Heart right ventricle (tissue), 16 donors: ENCODE data around the gene ADAM10. TPM values are rescaled to one million over a fixed set of nuclear protein-coding genes. Genes with fewer than 3 reads are reported as not detected.

Experiments
- ATAC-seq, 8 donors: fragments of 200-7000 bp; cut with Tn5 transposase; one replicate each; pipeline ENCODE4 v1.9.1; 2020; ENCODE audit warnings: mild to moderate bottlenecking in 8 of 8, moderate library complexity in 8 of 8, moderate number of reproducible peaks in 1 of 8
- DNase-seq, 2 donors: peaks; one replicate each; pipeline ENCODE4 v3.0.0-alpha.2; 2020
- H3K27ac ChIP-seq, 10 donors: fragments of 200-600 bp; sonication (generic) in 2 of 10; one replicate each; pipeline versions ENCODE4 v1.5.0 to v1.8.0; 2020 to 2022; ENCODE audit warnings: mild to moderate bottlenecking in 3 of 10
- H3K27me3 ChIP-seq, 7 donors: fragments of 200-600 bp; one replicate each; pipeline ENCODE4 v1.8.0; 2021 to 2022; ENCODE audit warnings: mild to moderate bottlenecking in 2 of 7
- H3K36me3 ChIP-seq, 9 donors: fragments of 200-600 bp; sonication (generic) in 1 of 9; one replicate each; pipeline versions ENCODE4 v1.5.0 to v1.8.0; 2020 to 2022; ENCODE audit warnings: mild to moderate bottlenecking in 2 of 9
- H3K4me1 ChIP-seq, 9 donors: fragments of 200-600 bp; sonication (generic) in 1 of 9; one replicate each; pipeline versions ENCODE4 v1.5.0 to v1.8.0; 2020 to 2022; ENCODE audit warnings: mild to moderate bottlenecking in 4 of 9
- H3K4me3 ChIP-seq, 10 donors: fragments of 200-600 bp; sonication (generic) in 2 of 10; one replicate each; pipeline versions ENCODE4 v1.5.0 to v1.8.0; 2020 to 2022; ENCODE audit warnings: mild to moderate bottlenecking in 7 of 10, moderate library complexity in 2 of 10
- H3K9me3 ChIP-seq, 11 donors: fragments of 200-600 bp in 10 of 11; sonication (generic) in 2 of 11; one replicate each; pipeline versions ENCODE4 v1.5.0 to v1.8.0; 2013 to 2022; ENCODE audit warnings: mild to moderate bottlenecking in 2 of 11, control low read depth in 1 of 11, moderate library complexity in 1 of 11
- CTCF ChIP-seq, 9 donors: fragments of 200-600 bp; sonication (generic) in 2 of 9; IDR thresholded peaks; one replicate each; pipeline versions ENCODE4 v1.5.0 to v1.8.0; 2021 to 2022; ENCODE audit warnings: antibody characterized with exemption in 9 of 9, mild to moderate bottlenecking in 5 of 9, moderate library complexity in 1 of 9
- WGBS, 2 donors: extraction: QIAGEN DNeasy Blood & Tissue Kit; methylation state at CpG; one replicate each; pipeline ENCODE4 v1.1.7; 2013; ENCODE audit warnings: inconsistent platforms in 1 of 2; 5-methylcytosine and 5-hydroxymethylcytosine counted together
- intact Hi-C, 10 donors: fragments of 100-400 bp; cut with DNase I; formaldehyde crosslinking; loops; one replicate each; pipeline versions ENCODE4 v1.11.1 to v1.14.2; 2022
- polyA plus RNA-seq, 2 donors: library from polyadenylated mRNA; stranded (reverse); fragments of 200-250 nt; gene quantifications; one replicate each; pipeline ENCODE4 v1.2.3, GENCODE V29; 2013
- total RNA-seq, 10 donors: library from RNA; stranded (reverse); fragmentation: NEBNext Ultra II Directional in 3 of 10; extraction: Animal tissue kit (Norgen Biotek cat#: 25700) in 3 of 10; gene quantifications; one replicate each; pipeline versions ENCODE4 v1.2.1 to v1.2.4, GENCODE V29; 2021 to 2023
- donor health status: Arrhythmogenic right ventricular cardiomyopathy.
- donor health status: ischemic (EF 13 %, LVEDD 7.1; RV severe dilation, severe dysfunction).
- donor health status: healthy with polysubstance abuse.
- donor health status: DM: no; HTN: yes; CAD: no.
- donor health status: DM: no; HTN: no; CAD: no.
- donor health status: ischemic (EF 25% LVEDD 6.9; RV normal size, moderate dysfunction).
- donor health status: ischemic (EF 25% LVEDD 5.7; RV mildly dilated, moderate dysfunction).
- donor health status: healthy.
- donor health status: DM: yes; HTN: yes; CAD: no.
- donor health status: Ischemic cardiomyopathy.
- donor health status: ischemic (EF 35%, LVEDD 5.7; RV mildly dilated, moderate dysfunction).
- donor health status: nonischemic (EF 11% LVEDD 7.7; RV severe dilation, severe dysfunction).
- donor health status: DM: yes; HTN: yes; CAD: no.
- donor health status: PGD.
- donor health status: ischemic (EF 29% LVEDD 5.4; RV normal size, mild dysfunction).
- donor health status: nonischemic (EF 23%, LVEDD 6.1; RV moderate dilation, normal function).

ADAM10 gene
- total and polyA plus RNA-seq, 12 donors: 10.2 to 110 (median 80.1) TPM

- intact Hi-C loops: no loop called here
- no peak for TF ChIP-seq CTCF (IDR thresholded peaks at IDR 0.05)
- 82 to 89% methylated on average over 4 of the region's 4 CpGs for WGBS, 2 donors
Measured at GRCh38 chr15:58701376-58701775, 48.1 kb downstream of the ADAM10 start.

GRCh38 chr15:58699769-58700168, 49.7 kb downstream of the ADAM10 start:
- ATAC-seq (no peak), DNase-seq (no peak)
- no peak overlapping the region for H3K4me3 ChIP-seq
- TF ChIP-seq CTCF (IDR thresholded peaks at IDR 0.05): no peak
- 98 to 99% methylated on average over 2 of the region's 2 CpGs for WGBS, 2 donors
- intact Hi-C loops: loop anchor here in 1 of 10 donors (10.0 kb wide), 1 partner anchor 45 kb away; the partner anchor contains the start of gene ADAM10
- no peak overlapping the region for H3K27ac ChIP-seq
- no peaks in the 10 kb centered on the region for H3K27me3 ChIP-seq
- peaks cover 0 to 29% (median 10%) of the 10 kb centered on the region in 9 donors for H3K4me1 ChIP-seq
- peaks cover 0 to 45% (median 0%) of the 10 kb centered on the region in 9 donors for H3K36me3 ChIP-seq
- H3K9me3 ChIP-seq: peaks cover 0 to 37% (median 12%) of the 10 kb centered on the region in 11 donors

More at GRCh38 chr15:58701376-58701775, 48.1 kb downstream of the ADAM10 start:
- Histone ChIP-seq H3K36me3 (peaks cover 0 to 45% (median 0%) of the 10 kb centered on the region in 9 donors), H3K9me3 (peaks cover 0 to 37% (median 12%) of the 10 kb centered on the region in 11 donors), H3K4me3 (no peak overlapping the region), H3K27me3 (no peaks in the 10 kb centered on the region), H3K27ac (no peak overlapping the region), H3K4me1 (peaks cover 0 to 26% (median 12%) of the 10 kb centered on the region in 9 donors)
- DNase-seq (no peak), ATAC-seq (no peak)

- Histone ChIP-seq H3K9me3 (peaks cover 0 to 37% (median 12%) of the 10 kb centered on the region in 11 donors), H3K27ac (no peak overlapping the region), H3K4me3 (no peak overlapping the region), H3K27me3 (no peaks in the 10 kb centered on the region), H3K4me1 (peaks cover 0 to 31% (median 17%) of the 10 kb centered on the region in 9 donors), H3K36me3 (peaks cover 0 to 38% (median 0%) of the 10 kb centered on the region in 9 donors)
- intact Hi-C loops: loop anchor here in 1 of 10 donors (10.0 kb wide), 1 partner anchor 46 kb away; the partner anchor contains the start of gene ADAM10
- ATAC-seq: no peak
- WGBS, 2 donors: 95 to 98% methylated on average over 2 of the region's 2 CpGs
- TF ChIP-seq CTCF (IDR thresholded peaks at IDR 0.05): no peak
- no peak for DNase-seq
Measured at GRCh38 chr15:58698887-58699641, 50.4 kb downstream of the ADAM10 start.

GRCh38 chr15:58697220-58697619, 52.3 kb downstream of the ADAM10 start:
- Histone ChIP-seq H3K4me3 (no peak overlapping the region), H3K27ac (no peak overlapping the region), H3K36me3 (peaks cover 0 to 32% (median 0%) of the 10 kb centered on the region in 9 donors), H3K27me3 (no peaks in the 10 kb centered on the region), H3K4me1 (peaks cover 0 to 37% (median 18%) of the 10 kb centered on the region in 9 donors), H3K9me3 (peaks cover 0 to 31% (median 12%) of the 10 kb centered on the region in 11 donors)
- peak in 3 of 8 donors; percentile 20 to 41 (median 23) for ATAC-seq
- intact Hi-C loops: loop anchor here in 1 of 10 donors (10.0 kb wide), 1 partner anchor 48 kb away; the partner anchor contains the start of gene ADAM10
- TF ChIP-seq CTCF (IDR thresholded peaks at IDR 0.05): no peak
- 97 to 100% methylated on average over 2 of the region's 2 CpGs for WGBS, 2 donors
- DNase-seq: no peak
